Naive thymus-derived CD4-positive, alpha-beta T cell (primary cell): ENCODE measurements around the gene ZNF318. TPM values are rescaled to one million over a fixed set of nuclear protein-coding genes. Genes with fewer than 3 reads are reported as not detected.

Experiments used
- ATAC-seq: fragments of 150-1000 bp; cut with Tn5 transposase; 2 replicates; pipeline ENCODE4 v1.10.0; 2021; ENCODE audit warnings: mild to moderate bottlenecking, moderate library complexity
- CTCF ChIA-PET: fragments of 350-600 bp; sonication (Branson Sonifier 250); formaldehyde crosslinking; loops from one replicate; lab custom pipeline; 2021; ENCODE audit warnings: antibody characterized with exemption; lab: Charles Lee
- POLR2A ChIA-PET: fragments of 350-600 bp; sonication (Branson Sonifier 250); formaldehyde crosslinking; loops from one replicate; lab custom pipeline; 2021; ENCODE audit warnings: antibody characterized with exemption, inconsistent platforms; lab: Charles Lee
- DNase-seq, 9 donors: peaks; one replicate each; pipeline versions ENCODE4 v3.0.0 to v3.0.0-alpha.2; 2020 to 2022; ENCODE audit warnings: mixed read lengths in 1 of 9
- H3K27ac ChIP-seq: one replicate; pipeline ENCODE4 v1.7.0; 2013; ENCODE audit warnings: mild to moderate bottlenecking, low read depth, low read length, moderate library complexity
- H3K27me3 ChIP-seq, 2 donors: one replicate each; pipeline ENCODE4 v1.7.0; 2013; ENCODE audit warnings: low read length in 2 of 2, mild to moderate bottlenecking in 2 of 2, moderate library complexity in 2 of 2; ENCODE audit not compliant: control insufficient read depth in 2 of 2, insufficient read depth in 2 of 2
- H3K36me3 ChIP-seq, 3 experiments: 1 replicate in 2 of 3; 2 replicates in 1 of 3; pipeline ENCODE4 v1.7.0; 2013; ENCODE audit warnings: low read length in 3 of 3, mild to moderate bottlenecking in 3 of 3, moderate library complexity in 1 of 3; ENCODE audit not compliant: insufficient read depth in 3 of 3, control insufficient read depth in 2 of 3
- H3K4me1 ChIP-seq, 2 donors: one replicate each; pipeline ENCODE4 v1.7.0; 2013; ENCODE audit warnings: low read length in 2 of 2, mild to moderate bottlenecking in 2 of 2, moderate library complexity in 1 of 2; ENCODE audit not compliant: control insufficient read depth in 2 of 2, insufficient read depth in 2 of 2
- H3K4me3 ChIP-seq: 2 replicates; pipeline ENCODE4 v1.7.0; 2013; ENCODE audit warnings: mild to moderate bottlenecking, low read length
- H3K9me3 ChIP-seq, 3 experiments: 1 replicate in 2 of 3; 2 replicates in 1 of 3; pipeline ENCODE4 v1.7.0; 2013; ENCODE audit warnings: low read length in 3 of 3; ENCODE audit not compliant: control insufficient read depth in 2 of 3
- H3K27ac Mint-ChIP-seq, 9 donors: one replicate each; pipeline ENCODE4 v1.8.0; 2020 to 2022; ENCODE audit warnings: mixed read lengths in 9 of 9, mild to moderate bottlenecking in 8 of 9, moderate library complexity in 5 of 9, inconsistent platforms in 2 of 9
- H3K27me3 Mint-ChIP-seq, 5 donors: one replicate each; pipeline ENCODE4 v1.8.0; 2021 to 2022; ENCODE audit warnings: mixed read lengths in 5 of 5, mild to moderate bottlenecking in 1 of 5
- H3K36me3 Mint-ChIP-seq, 5 donors: one replicate each; pipeline ENCODE4 v1.8.0; 2020 to 2022; ENCODE audit warnings: mixed read lengths in 5 of 5, mild to moderate bottlenecking in 3 of 5, inconsistent platforms in 1 of 5
- H3K4me1 Mint-ChIP-seq, 7 donors: one replicate each; pipeline ENCODE4 v1.8.0; 2020 to 2022; ENCODE audit warnings: mixed read lengths in 7 of 7, mild to moderate bottlenecking in 3 of 7, inconsistent platforms in 1 of 7
- H3K4me3 Mint-ChIP-seq, 10 donors: one replicate each; pipeline ENCODE4 v1.8.0; 2020 to 2022; ENCODE audit warnings: mild to moderate bottlenecking in 10 of 10, mixed read lengths in 10 of 10, moderate library complexity in 6 of 10, inconsistent platforms in 2 of 10
- H3K9me3 Mint-ChIP-seq, 11 donors: one replicate each; pipeline ENCODE4 v1.8.0; 2020 to 2022; ENCODE audit warnings: mixed read lengths in 11 of 11, mild to moderate bottlenecking in 4 of 11, inconsistent platforms in 1 of 11, moderate library complexity in 1 of 11
- intact Hi-C, 2 donors: fragments of 100-400 bp; cut with micrococcal nuclease; formaldehyde crosslinking; loops; one replicate each; pipeline ENCODE4 v1.15.1; 2023
- polyA plus RNA-seq, 2 donors: library from polyadenylated mRNA; unstranded; fragments of 300-500 nt; fragmentation: Illumina TruSeq; gene quantifications; one replicate each; pipeline ENCODE4 v1.2.3, GENCODE V29; 2021
- total RNA-seq, 6 experiments: library from RNA in 5 of 6; stranded (reverse) in 5 of 6; gene quantifications; 1 replicate in 5 of 6; 2 replicates in 1 of 6; pipeline ENCODE4 v1.2.3 and lab custom pipeline; 2021 to 2026

ZNF318 gene
- total and polyA plus RNA-seq, 7 experiments from 2014 or later = 6.9 to 40.2 (median 28.3) TPM

- H3K27ac ChIP-seq = no peak overlapping the region
- Mint-ChIP-seq H3K4me3 (no peak overlapping the region), H3K27ac (peak overlapping the region in 1 of 9 donors; percentile 0), H3K27me3 (peaks cover 0 to 36% (median 12%) of the 10 kb centered on the region in 5 donors), H3K36me3 (no peaks in the 10 kb centered on the region), H3K4me1 (peaks cover 0 to 1% (median 0%) of the 10 kb centered on the region in 7 donors), H3K9me3 (no peaks in the 10 kb centered on the region)
- no peak overlapping the region for H3K4me3 ChIP-seq
- DNase-seq (no peak), ATAC-seq (no peak)
- no peaks in the 10 kb centered on the region for H3K9me3 ChIP-seq
- H3K36me3 ChIP-seq = no peaks in the 10 kb centered on the region
- POLR2A ChIA-PET = no interaction called here
- H3K27me3 ChIP-seq = no peaks in the 10 kb centered on the region
- H3K4me1 ChIP-seq = no peaks in the 10 kb centered on the region
- CTCF ChIA-PET = no interaction called here
- intact Hi-C loops = no loop called here
Measured at GRCh38 chr6:43290339-43290904, 79.0 kb downstream of the ZNF318 start.

GRCh38 chr6:43287717-43288679 lies 81.4 kb downstream of the ZNF318 start:
- H3K9me3 Mint-ChIP-seq = no peaks in the 10 kb centered on the region

GRCh38 chr6:43286980-43287716 lies 82.3 kb downstream of the ZNF318 start:
- Mint-ChIP-seq H3K4me3 (no peak overlapping the region), H3K4me1 (peaks cover 0 to 3% (median 0%) of the 10 kb centered on the region in 7 donors), H3K27ac (no peak overlapping the region), H3K36me3 (no peaks in the 10 kb centered on the region), H3K9me3 (no peaks in the 10 kb centered on the region), H3K27me3 (peaks cover 4 to 44% (median 18%) of the 10 kb centered on the region in 5 donors)
- Histone ChIP-seq H3K9me3 (no peaks in the 10 kb centered on the region), H3K4me1 (no peaks in the 10 kb centered on the region), H3K27me3 (no peaks in the 10 kb centered on the region), H3K36me3 (no peaks in the 10 kb centered on the region), H3K27ac (no peak overlapping the region), H3K4me3 (no peak overlapping the region)
- intact Hi-C loops = no loop called here
- ATAC-seq (peak; percentile 10), DNase-seq (no peak)
- ChIA-PET CTCF (no interaction called here), POLR2A (no interaction called here)

More at GRCh38 chr6:43287717-43288679, 81.4 kb downstream of the ZNF318 start:
- Mint-ChIP-seq H3K27me3 (peaks cover 0 to 39% (median 13%) of the 10 kb centered on the region in 5 donors), H3K36me3 (no peaks in the 10 kb centered on the region), H3K27ac (no peak overlapping the region), H3K4me3 (no peak overlapping the region), H3K4me1 (peaks cover 0 to 2% (median 0%) of the 10 kb centered on the region in 7 donors)
- DNase-seq = no peak
- no peak for ATAC-seq
- Histone ChIP-seq H3K9me3 (no peaks in the 10 kb centered on the region), H3K4me3 (no peak overlapping the region), H3K4me1 (no peaks in the 10 kb centered on the region), H3K27me3 (no peaks in the 10 kb centered on the region), H3K36me3 (no peaks in the 10 kb centered on the region), H3K27ac (no peak overlapping the region)
- intact Hi-C loops = no loop called here
- ChIA-PET POLR2A (no interaction called here), CTCF (no interaction called here)

GRCh38 chr6:43286456-43286979 lies 82.9 kb downstream of the ZNF318 start:
- ATAC-seq = no peak
- H3K9me3 ChIP-seq = no peaks in the 10 kb centered on the region
- Mint-ChIP-seq H3K27ac (no peak overlapping the region), H3K27me3 (peaks cover 8 to 45% (median 21%) of the 10 kb centered on the region in 5 donors), H3K9me3 (no peaks in the 10 kb centered on the region), H3K4me3 (no peak overlapping the region), H3K36me3 (no peaks in the 10 kb centered on the region), H3K4me1 (peaks cover 0 to 3% (median 0%) of the 10 kb centered on the region in 7 donors)
- intact Hi-C loops = no loop called here
- ChIA-PET CTCF (no interaction called here), POLR2A (no interaction called here)
- no peak overlapping the region for H3K27ac ChIP-seq
- no peak overlapping the region for H3K4me3 ChIP-seq
- DNase-seq = no peak
- H3K36me3 ChIP-seq = no peaks in the 10 kb centered on the region
- no peaks in the 10 kb centered on the region for H3K27me3 ChIP-seq
- H3K4me1 ChIP-seq = no peaks in the 10 kb centered on the region

Other genes with a start within 250 kb of the ZNF318 start
- 10 to 100 TPM; 22.5 to 49.4 (median 26.7) TPM for gene SRF, start 198.4 kb downstream of the ZNF318 start, total RNA-seq
- gene SRF, start 198.4 kb downstream of the ZNF318 start, polyA plus RNA-seq = 1 to 10 TPM; 4.0 to 6.6 TPM
- gene CUL9, start 187.5 kb downstream of the ZNF318 start, total RNA-seq = 100 to 1,000 TPM in 3 of 5 experiments, 10 to 100 TPM in 2; 58.1 to 123 (median 111) TPM
- gene CUL9, start 187.5 kb downstream of the ZNF318 start, polyA plus RNA-seq = 10 to 100 TPM; 12.3 to 25.6 TPM
- gene DNPH1, start 140.2 kb downstream of the ZNF318 start, total RNA-seq = 10 to 100 TPM; 25.4 to 65.7 (median 33.9) TPM
- gene DNPH1, start 140.2 kb downstream of the ZNF318 start, polyA plus RNA-seq = 100 to 1,000 TPM; 119 to 141 TPM
- under 1 TPM in 2 of 5 experiments, not detected in 3; 0.05 to 0.29 TPM for gene TTBK1, start 126.2 kb downstream of the ZNF318 start, total RNA-seq
- gene TTBK1, start 126.2 kb downstream of the ZNF318 start, polyA plus RNA-seq = not detected
- not detected for gene SLC22A7, start 71.4 kb downstream of the ZNF318 start, total RNA-seq
- gene SLC22A7, start 71.4 kb downstream of the ZNF318 start, polyA plus RNA-seq = not detected
- 1 to 10 TPM in 4 of 5 experiments, not detected in 1; 2.1 to 7.4 (median 4.8) TPM for gene CRIP3, start 60.8 kb downstream of the ZNF318 start, total RNA-seq
- not detected for gene CRIP3, start 60.8 kb downstream of the ZNF318 start, polyA plus RNA-seq
- gene ABCC10, start 57.9 kb upstream of the ZNF318 start, total RNA-seq = 10 to 100 TPM; 56.2 to 74.6 (median 60.4) TPM
- gene ABCC10, start 57.9 kb upstream of the ZNF318 start, polyA plus RNA-seq = 10 to 100 TPM in 1 of 2 donors, 1 to 10 TPM in 1; 9.8 to 18.6 TPM
- 1 to 10 TPM in 1 of 5 experiments, under 1 TPM in 4; 0.30 to 1.6 (median 0.53) TPM for gene DLK2, start 85.9 kb upstream of the ZNF318 start, total RNA-seq
- gene DLK2, start 85.9 kb upstream of the ZNF318 start, polyA plus RNA-seq = 1 to 10 TPM in 1 of 2 donors, under 1 TPM in 1; 0.74 to 1.0 TPM
- 10 to 100 TPM; 29.2 to 55.2 (median 33.5) TPM for gene TJAP1, start 107.9 kb upstream of the ZNF318 start, total RNA-seq
- 10 to 100 TPM in 1 of 2 donors, 1 to 10 TPM in 1; 8.2 to 10.9 TPM for gene TJAP1, start 107.9 kb upstream of the ZNF318 start, polyA plus RNA-seq
- under 1 TPM; 0.22 to 0.84 (median 0.46) TPM for gene LRRC73, start 140.7 kb upstream of the ZNF318 start, total RNA-seq
- not detected for gene LRRC73, start 140.7 kb upstream of the ZNF318 start, polyA plus RNA-seq
- 10 to 100 TPM; 54.4 to 75.9 (median 67.3) TPM for gene YIPF3, start 147.3 kb upstream of the ZNF318 start, total RNA-seq
- gene YIPF3, start 147.3 kb upstream of the ZNF318 start, polyA plus RNA-seq = 10 to 100 TPM; 68.3 to 74.5 TPM
- gene POLR1C, start 147.4 kb upstream of the ZNF318 start, total RNA-seq = 10 to 100 TPM; 36.3 to 61.1 (median 40.9) TPM
- gene POLR1C, start 147.4 kb upstream of the ZNF318 start, polyA plus RNA-seq = 10 to 100 TPM; 13.1 to 29.2 TPM
- gene XPO5, start 206.4 kb upstream of the ZNF318 start, total RNA-seq = 100 to 1,000 TPM in 1 of 5 experiments, 10 to 100 TPM in 4; 35.0 to 107 (median 41.9) TPM
- 10 to 100 TPM in 1 of 2 donors, 1 to 10 TPM in 1; 9.3 to 10.2 TPM for gene XPO5, start 206.4 kb upstream of the ZNF318 start, polyA plus RNA-seq
- 10 to 100 TPM in 4 of 5 experiments, 1 to 10 TPM in 1; 9.1 to 65.6 (median 19.3) TPM for gene POLH, start 206.5 kb upstream of the ZNF318 start, total RNA-seq
- 10 to 100 TPM in 1 of 2 donors, 1 to 10 TPM in 1; 7.4 to 16.8 TPM for gene POLH, start 206.5 kb upstream of the ZNF318 start, polyA plus RNA-seq